ENCODE data around the gene MRPL18. TPM values are rescaled to one million over a fixed set of nuclear protein-coding genes. Genes with fewer than 3 reads are reported as not detected.
"Not testable (repeated sequence)": the region's sequence is repeated elsewhere in the genome, so short reads cannot be mapped to it uniquely, and the experiment has no call there.

MRPL18 gene
- total RNA-seq, 2 donors from 2014 or later: 34.8 to 46.2 TPM

DNA sequence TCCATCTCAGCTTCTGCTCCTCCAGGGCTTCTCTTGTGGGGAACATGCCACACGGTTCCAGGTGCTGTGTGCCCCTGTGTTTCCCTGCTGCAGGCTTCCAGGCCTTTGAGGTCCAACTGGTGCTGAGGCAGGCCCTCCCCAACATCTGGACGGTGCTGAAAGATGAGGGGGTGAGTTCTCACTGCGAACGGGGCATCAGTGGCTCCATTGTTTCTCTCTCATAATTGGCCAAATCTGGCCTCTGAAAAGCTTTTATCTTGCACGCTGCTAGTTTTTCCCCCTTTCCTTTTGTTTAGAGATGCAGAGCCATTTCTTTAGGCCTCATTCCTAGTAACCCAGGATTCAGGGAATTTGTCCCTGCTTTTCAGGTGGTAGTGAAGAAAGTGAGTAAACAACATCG is 18.4 kb downstream of the MRPL18 start:
- ATAC-seq (ENCODE audit: insufficient number of reproducible peaks, low FRiP score, low read depth): no peak
- no peak for DNase-seq (ENCODE audit: low spot score)
- Histone ChIP-seq H3K9me3 (no peaks in the 10 kb centered on the region), H3K4me3 (no peak overlapping the region), H3K27ac (no peak overlapping the region), H3K4me1 (ENCODE audit: control insufficient read depth in 1 of 2, low read depth in 2 of 2) (no peaks in the 10 kb centered on the region), H3K27me3 (replicated peaks; ENCODE audit: insufficient read depth) (no peaks in the 10 kb centered on the region), H3K36me3 (no peaks in the 10 kb centered on the region)
- TF ChIP-seq, protein P1, sequence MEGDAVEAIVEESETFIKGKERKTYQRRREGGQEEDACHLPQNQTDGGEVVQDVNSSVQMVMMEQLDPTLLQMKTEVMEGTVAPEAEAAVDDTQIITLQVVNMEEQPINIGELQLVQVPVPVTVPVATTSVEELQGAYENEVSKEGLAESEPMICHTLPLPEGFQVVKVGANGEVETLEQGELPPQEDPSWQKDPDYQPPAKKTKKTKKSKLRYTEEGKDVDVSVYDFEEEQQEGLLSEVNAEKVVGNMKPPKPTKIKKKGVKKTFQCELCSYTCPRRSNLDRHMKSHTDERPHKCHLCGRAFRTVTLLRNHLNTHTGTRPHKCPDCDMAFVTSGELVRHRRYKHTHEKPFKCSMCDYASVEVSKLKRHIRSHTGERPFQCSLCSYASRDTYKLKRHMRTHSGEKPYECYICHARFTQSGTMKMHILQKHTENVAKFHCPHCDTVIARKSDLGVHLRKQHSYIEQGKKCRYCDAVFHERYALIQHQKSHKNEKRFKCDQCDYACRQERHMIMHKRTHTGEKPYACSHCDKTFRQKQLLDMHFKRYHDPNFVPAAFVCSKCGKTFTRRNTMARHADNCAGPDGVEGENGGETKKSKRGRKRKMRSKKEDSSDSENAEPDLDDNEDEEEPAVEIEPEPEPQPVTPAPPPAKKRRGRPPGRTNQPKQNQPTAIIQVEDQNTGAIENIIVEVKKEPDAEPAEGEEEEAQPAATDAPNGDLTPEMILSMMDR (IDR thresholded peaks at IDR 0.05): no peak

- no peak overlapping the region for H3K4me3 ChIP-seq
- ATAC-seq (ENCODE audit: insufficient number of reproducible peaks, low FRiP score, low read depth): no peak
- TF ChIP-seq, protein P1 (IDR thresholded peaks at IDR 0.05): no peak
- no peaks in the 10 kb centered on the region for H3K36me3 ChIP-seq
- no peaks in the 10 kb centered on the region for H3K9me3 ChIP-seq
- no peaks in the 10 kb centered on the region for H3K4me1 ChIP-seq (ENCODE audit: control insufficient read depth in 1 of 2, low read depth in 2 of 2)
- H3K27me3 ChIP-seq (replicated peaks; ENCODE audit: insufficient read depth): no peaks in the 10 kb centered on the region
- no peak overlapping the region for H3K27ac ChIP-seq
- DNase-seq (ENCODE audit: low spot score): no peak
Measured at GRCh38 chr6:159809149-159809548, 18.9 kb downstream of the MRPL18 start.

DNA sequence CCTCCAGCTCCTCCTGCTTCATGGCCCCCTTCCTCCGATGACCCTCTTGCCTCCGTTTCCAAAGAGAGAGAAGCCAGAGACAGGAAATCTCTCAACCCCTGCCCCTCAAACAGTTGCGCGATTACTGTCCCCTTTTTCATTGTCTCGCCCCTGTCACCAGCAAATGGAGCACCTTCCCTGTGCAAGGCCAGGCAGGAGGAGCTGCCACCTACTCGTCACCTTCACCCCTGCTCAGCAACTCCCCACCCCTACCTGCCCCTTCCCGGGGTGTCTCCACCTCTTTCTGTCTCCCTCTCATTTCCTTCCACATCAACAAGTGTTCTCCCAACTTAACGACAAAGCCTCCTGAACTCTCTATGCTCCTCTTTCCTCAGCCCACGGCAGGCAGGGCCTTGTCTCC is 23.5 kb downstream of the MRPL18 start:
- H3K27me3 ChIP-seq (replicated peaks; ENCODE audit: insufficient read depth): no peaks in the 10 kb centered on the region
- ATAC-seq (ENCODE audit: insufficient number of reproducible peaks, low FRiP score, low read depth): no peak
- H3K4me3 ChIP-seq: no peak overlapping the region
- H3K9me3 ChIP-seq: no peaks in the 10 kb centered on the region
- TF ChIP-seq, protein P1 (IDR thresholded peaks at IDR 0.05): no peak
- no peak for DNase-seq (ENCODE audit: low spot score)
- no peak overlapping the region for H3K27ac ChIP-seq
- H3K36me3 ChIP-seq: no peaks in the 10 kb centered on the region
- no peaks in the 10 kb centered on the region for H3K4me1 ChIP-seq (ENCODE audit: control insufficient read depth in 1 of 2, low read depth in 2 of 2)

DNA sequence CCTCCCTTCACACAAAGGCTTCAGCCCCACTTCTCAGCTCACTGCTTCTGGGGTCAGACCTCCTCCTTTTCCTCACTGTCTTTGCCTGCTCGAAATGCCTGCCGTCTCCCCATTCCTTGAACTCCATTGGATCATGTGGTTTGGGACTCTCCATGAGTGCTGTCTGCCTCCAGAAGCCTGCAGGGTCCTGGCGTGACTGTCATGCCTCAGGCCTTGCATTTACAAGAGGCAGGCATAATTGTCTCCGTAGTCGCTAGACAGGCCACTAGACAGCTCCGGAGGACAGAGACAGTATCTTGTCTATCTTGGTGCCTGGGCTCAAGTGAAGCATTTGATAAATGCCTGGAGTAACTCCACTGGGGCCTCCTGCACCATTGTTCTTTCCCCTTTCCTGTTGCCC is 25.1 kb downstream of the MRPL18 start:
- no peaks in the 10 kb centered on the region for H3K4me1 ChIP-seq (ENCODE audit: control insufficient read depth in 1 of 2, low read depth in 2 of 2)
- no peak for ATAC-seq (ENCODE audit: insufficient number of reproducible peaks, low FRiP score, low read depth)
- no peak for DNase-seq (ENCODE audit: low spot score)
- no peaks in the 10 kb centered on the region for H3K27me3 ChIP-seq (replicated peaks; ENCODE audit: insufficient read depth)
- H3K27ac ChIP-seq: no peak overlapping the region
- H3K9me3 ChIP-seq: no peaks in the 10 kb centered on the region
- no peak overlapping the region for H3K4me3 ChIP-seq
- no peaks in the 10 kb centered on the region for H3K36me3 ChIP-seq
- TF ChIP-seq, protein P1 (IDR thresholded peaks at IDR 0.05): no peak

GRCh38 chr6:159816775-159817174 is 26.5 kb downstream of the MRPL18 start:
- H3K27ac ChIP-seq; H3K27me3 ChIP-seq (replicated peaks; ENCODE audit: insufficient read depth); H3K9me3 ChIP-seq; H3K4me3 ChIP-seq; DNase-seq (ENCODE audit: low spot score); ATAC-seq (ENCODE audit: insufficient number of reproducible peaks, low FRiP score, low read depth); H3K4me1 ChIP-seq (ENCODE audit: control insufficient read depth in 1 of 2, low read depth in 2 of 2); H3K36me3 ChIP-seq: not testable (repeated sequence)

DNA sequence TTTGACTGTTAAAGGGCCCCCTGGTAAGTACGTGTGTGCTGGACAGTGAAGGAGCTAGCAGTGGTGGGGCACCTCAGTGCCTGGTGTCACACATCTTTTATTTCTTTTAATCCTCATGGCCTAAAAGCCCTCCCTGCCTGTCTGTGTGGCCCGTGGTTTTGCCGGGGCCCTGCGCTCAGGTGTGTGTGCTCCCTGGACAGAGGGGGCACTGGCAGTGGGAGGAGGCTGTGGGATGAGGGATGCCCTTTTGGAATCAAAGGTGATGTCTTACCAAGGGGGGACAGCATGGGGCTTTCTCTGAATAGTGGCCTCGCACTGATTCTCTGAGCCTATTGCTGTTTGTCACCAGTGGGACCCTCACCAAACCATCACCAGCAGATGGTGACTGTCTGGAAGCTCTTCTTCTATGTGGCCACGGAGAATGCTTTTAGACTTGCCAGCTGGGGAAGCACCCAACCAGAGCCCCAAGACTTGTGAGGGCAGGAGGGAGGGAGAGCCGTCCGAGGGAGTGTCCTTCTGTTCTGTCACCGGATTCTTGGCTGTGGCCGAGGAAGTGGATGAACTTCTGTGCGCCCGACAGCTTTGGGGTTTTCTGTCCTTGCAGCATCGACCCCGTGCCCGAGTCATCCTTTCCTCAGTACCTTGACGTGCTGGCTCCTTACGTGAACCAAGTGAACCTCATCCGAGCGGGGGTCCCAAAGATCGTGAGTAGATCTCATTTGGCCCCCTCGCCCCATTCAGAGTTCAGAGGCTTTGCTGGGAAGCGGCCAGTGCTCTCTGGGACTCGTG is 27.9 kb downstream of the MRPL18 start:
- TF ChIP-seq, protein P1 (IDR thresholded peaks at IDR 0.05): no peak
- Histone ChIP-seq H3K9me3 (no peaks in the 10 kb centered on the region), H3K36me3 (no peaks in the 10 kb centered on the region), H3K27ac (no peak overlapping the region), H3K4me3 (no peak overlapping the region), H3K27me3 (replicated peaks; ENCODE audit: insufficient read depth) (no peaks in the 10 kb centered on the region), H3K4me1 (ENCODE audit: control insufficient read depth in 1 of 2, low read depth in 2 of 2) (no peaks in the 10 kb centered on the region)
- ATAC-seq (ENCODE audit: insufficient number of reproducible peaks, low FRiP score, low read depth) (no peak), DNase-seq (ENCODE audit: low spot score) (no peak)

All from thoracic aorta (tissue), 2 donors.